ENCODE measurements around the gene NPAS3.

- TF ChIP-seq POLR2A (IDR thresholded peaks at IDR 0.05) (no peak), POLR2AphosphoS5 (IDR thresholded peaks at IDR 0.05) (no peak)
- TF ChIP-seq, protein P1, sequence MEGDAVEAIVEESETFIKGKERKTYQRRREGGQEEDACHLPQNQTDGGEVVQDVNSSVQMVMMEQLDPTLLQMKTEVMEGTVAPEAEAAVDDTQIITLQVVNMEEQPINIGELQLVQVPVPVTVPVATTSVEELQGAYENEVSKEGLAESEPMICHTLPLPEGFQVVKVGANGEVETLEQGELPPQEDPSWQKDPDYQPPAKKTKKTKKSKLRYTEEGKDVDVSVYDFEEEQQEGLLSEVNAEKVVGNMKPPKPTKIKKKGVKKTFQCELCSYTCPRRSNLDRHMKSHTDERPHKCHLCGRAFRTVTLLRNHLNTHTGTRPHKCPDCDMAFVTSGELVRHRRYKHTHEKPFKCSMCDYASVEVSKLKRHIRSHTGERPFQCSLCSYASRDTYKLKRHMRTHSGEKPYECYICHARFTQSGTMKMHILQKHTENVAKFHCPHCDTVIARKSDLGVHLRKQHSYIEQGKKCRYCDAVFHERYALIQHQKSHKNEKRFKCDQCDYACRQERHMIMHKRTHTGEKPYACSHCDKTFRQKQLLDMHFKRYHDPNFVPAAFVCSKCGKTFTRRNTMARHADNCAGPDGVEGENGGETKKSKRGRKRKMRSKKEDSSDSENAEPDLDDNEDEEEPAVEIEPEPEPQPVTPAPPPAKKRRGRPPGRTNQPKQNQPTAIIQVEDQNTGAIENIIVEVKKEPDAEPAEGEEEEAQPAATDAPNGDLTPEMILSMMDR (IDR thresholded peaks at IDR 0.05) = no peak
Measured at GRCh38 chr14:32932302-32932913, 6.3 kb upstream of the NPAS3 start.

Measured in sigmoid colon (tissue), 4 donors.